Esophagus muscularis mucosa (tissue), 4 donors: ENCODE measurements around the gene SLCO2B1.

ENCODE experiments used
- CTCF ChIP-seq, 3 experiments: fragments of 200-600 bp in 2 of 3; fragments of 450-650 bp in 1 of 3; sonication (generic) in 2 of 3; IDR thresholded peaks; one replicate each; pipeline ENCODE4 v1.5.1; 2017 to 2019; ENCODE audit warnings: antibody characterized with exemption in 3 of 3, mild to moderate bottlenecking in 2 of 3, moderate library complexity in 1 of 3
- EP300 ChIP-seq: sonication (generic); formaldehyde crosslinking; IDR thresholded peaks from one replicate; pipeline ENCODE4 v1.6.1; 2017; ENCODE audit warnings: antibody characterized with exemption
- POLR2A ChIP-seq: fragments of 450-650 bp; IDR thresholded peaks from one replicate; pipeline ENCODE4 v1.6.1; 2017; ENCODE audit warnings: antibody characterized with exemption, moderate library complexity, mild to moderate bottlenecking, low read depth
- POLR2AphosphoS5 ChIP-seq, 2 donors: sonication (generic); formaldehyde crosslinking; IDR thresholded peaks; one replicate each; pipeline ENCODE4 v1.6.1; 2017; ENCODE audit warnings: antibody characterized with exemption in 2 of 2

DNA sequence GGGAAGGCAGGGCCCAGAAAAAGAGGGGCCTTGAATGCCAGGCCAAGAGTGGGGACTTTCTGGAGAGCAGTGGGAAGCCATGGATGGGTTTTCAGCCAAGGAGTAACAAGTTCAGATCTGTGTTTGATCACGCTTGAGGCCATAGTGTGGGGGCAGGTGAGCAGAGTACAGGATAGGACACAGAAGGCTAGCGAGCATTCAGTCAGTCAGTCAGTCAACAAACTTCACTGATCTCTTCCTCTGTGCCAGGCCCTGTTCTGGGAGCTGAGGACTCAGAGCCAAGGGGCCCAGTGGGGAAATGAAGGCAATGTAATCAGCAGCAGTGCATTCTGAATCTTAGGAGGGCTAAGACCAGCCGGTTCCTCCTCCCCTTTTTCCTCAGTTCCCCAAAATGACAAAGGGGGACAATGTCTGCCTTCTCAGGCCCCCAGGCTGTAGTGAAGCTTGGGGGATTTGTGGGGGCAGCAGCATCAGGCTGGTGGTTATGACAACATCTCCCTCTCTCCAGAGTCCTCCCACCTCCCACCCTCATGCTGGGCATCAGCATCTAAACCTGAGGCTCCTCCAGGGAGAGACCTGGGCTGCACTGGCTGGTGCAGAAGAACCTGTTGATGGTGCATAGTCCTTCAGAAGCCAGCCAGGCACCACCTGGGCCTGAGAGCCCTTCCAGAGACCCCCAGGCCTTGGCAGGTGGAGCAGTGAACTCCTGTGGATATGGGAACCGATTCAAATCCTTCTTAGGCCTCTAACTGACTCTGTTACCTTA is 46.8 kb downstream of the SLCO2B1 start:
- no peak for TF ChIP-seq CTCF (IDR thresholded peaks at IDR 0.05)
- TF ChIP-seq POLR2A: no peak
- TF ChIP-seq EP300: no peak
- TF ChIP-seq POLR2AphosphoS5 (IDR thresholded peaks at IDR 0.05): no peak
